Lower lobe of right lung (tissue), 2 donors: ENCODE measurements around the gene NCAPD3. TPM values are rescaled to one million over a fixed set of nuclear protein-coding genes. Genes with fewer than 3 reads are reported as not detected.
"Not testable (repeated sequence)": the region's sequence is repeated elsewhere in the genome, so short reads cannot be mapped to it uniquely, and the experiment has no call there.

Experiments used
- ATAC-seq, 2 donors: fragments of 200-7000 bp; cut with Tn5 transposase; one replicate each; pipeline ENCODE4 v1.9.1; 2020 to 2022; ENCODE audit warnings: mild to moderate bottlenecking in 2 of 2, moderate library complexity in 2 of 2
- DNase-seq: peaks from one replicate; pipeline ENCODE4 v3.0.0-alpha.2; 2020
- H3K27ac ChIP-seq: fragments of 200-600 bp; one replicate; pipeline ENCODE4 v1.8.0; 2022
- H3K27me3 ChIP-seq: fragments of 200-600 bp; one replicate; pipeline ENCODE4 v1.8.0; 2022; ENCODE audit warnings: low read depth
- H3K36me3 ChIP-seq: fragments of 200-600 bp; one replicate; pipeline ENCODE4 v1.8.0; 2022; ENCODE audit warnings: mild to moderate bottlenecking
- H3K4me1 ChIP-seq: fragments of 200-600 bp; one replicate; pipeline ENCODE4 v1.8.0; 2022
- H3K4me3 ChIP-seq: fragments of 200-600 bp; one replicate; pipeline ENCODE4 v1.8.0; 2022; ENCODE audit warnings: mild to moderate bottlenecking
- H3K9me3 ChIP-seq: fragments of 200-600 bp; one replicate; pipeline ENCODE4 v1.8.0; 2022
- CTCF ChIP-seq: fragments of 200-600 bp; IDR thresholded peaks from one replicate; pipeline ENCODE4 v1.8.0; 2022; ENCODE audit warnings: antibody characterized with exemption, mild to moderate bottlenecking
- intact Hi-C: fragments of 100-400 bp; cut with DNase I; formaldehyde crosslinking; loops from one replicate; pipeline ENCODE4 v1.11.0; 2022
- total RNA-seq: library from RNA; stranded (reverse); fragmentation: NEBNext Ultra II Directional; extraction: Animal tissue kit (Norgen Biotek cat#: 25700); gene quantifications from one replicate; pipeline ENCODE4 v1.2.1, GENCODE V29; 2021
- donor health status: DM: no; HTN: yes; CAD: no; lungs with severe emphysema.

NCAPD3 gene
- total RNA-seq, 1 donor from 2014 or later: 17.6 TPM

GRCh38 chr11:134120143-134120850 lies 103.5 kb downstream of the NCAPD3 start:
- ATAC-seq: peak; percentile 12 to 50
- H3K27ac ChIP-seq: peak overlapping the region; percentile 73
- peaks cover 13% of the 10 kb centered on the region for H3K4me1 ChIP-seq
- DNase-seq: no peak
- H3K36me3 ChIP-seq: no peaks in the 10 kb centered on the region
- peaks cover 11% of the 10 kb centered on the region for H3K27me3 ChIP-seq
- no peaks in the 10 kb centered on the region for H3K9me3 ChIP-seq
- no peak for TF ChIP-seq CTCF
- H3K4me3 ChIP-seq: peak overlapping the region; percentile 21
- intact Hi-C loops: no loop called here

GRCh38 chr11:134119094-134119493 lies 104.7 kb downstream of the NCAPD3 start:
- intact Hi-C loops: no loop called here
- Histone ChIP-seq H3K36me3 (no peaks in the 10 kb centered on the region), H3K4me3 (no peak overlapping the region), H3K9me3 (no peaks in the 10 kb centered on the region), H3K27ac (peak overlapping the region; percentile 73), H3K4me1 (peaks cover 5% of the 10 kb centered on the region), H3K27me3 (peaks cover 3% of the 10 kb centered on the region)
- TF ChIP-seq CTCF: no peak
- DNase-seq (no peak), ATAC-seq (no peak)

- Histone ChIP-seq H3K27ac (no peak overlapping the region), H3K4me1 (peaks cover 5% of the 10 kb centered on the region), H3K9me3 (no peaks in the 10 kb centered on the region), H3K4me3 (no peak overlapping the region), H3K36me3 (no peaks in the 10 kb centered on the region), H3K27me3 (no peaks in the 10 kb centered on the region)
- DNase-seq (no peak), ATAC-seq (no peak)
- intact Hi-C loops: no loop called here
- no peak for TF ChIP-seq CTCF
These were observed 105.8 kb downstream of the NCAPD3 start for GRCh38 chr11:134118006-134118405.

- DNase-seq (no peak), ATAC-seq (no peak)
- Histone ChIP-seq H3K9me3 (no peaks in the 10 kb centered on the region), H3K4me3 (no peak overlapping the region), H3K27me3 (no peaks in the 10 kb centered on the region), H3K36me3 (no peaks in the 10 kb centered on the region), H3K27ac (no peak overlapping the region), H3K4me1 (no peaks in the 10 kb centered on the region)
- intact Hi-C loops: no loop called here
- no peak for TF ChIP-seq CTCF
These were observed 107.6 kb downstream of the NCAPD3 start for GRCh38 chr11:134116210-134116609.

GRCh38 chr11:134113787-134114186 lies 110.0 kb downstream of the NCAPD3 start:
- intact Hi-C loops, ATAC-seq, H3K4me1 ChIP-seq: not testable (repeated sequence)

GRCh38 chr11:134110252-134110815 lies 113.4 kb downstream of the NCAPD3 start:
- Histone ChIP-seq H3K36me3 (no peaks in the 10 kb centered on the region), H3K4me3 (no peak overlapping the region), H3K9me3 (peaks cover 3% of the 10 kb centered on the region), H3K4me1 (no peaks in the 10 kb centered on the region), H3K27ac (no peak overlapping the region), H3K27me3 (no peaks in the 10 kb centered on the region)
- no peak for TF ChIP-seq CTCF
- no peak for ATAC-seq
- DNase-seq: no peak
- intact Hi-C loops: no loop called here

More at GRCh38 chr11:134113787-134114186, 110.0 kb downstream of the NCAPD3 start:
- H3K27ac ChIP-seq, H3K4me3 ChIP-seq, H3K27me3 ChIP-seq, H3K36me3 ChIP-seq, DNase-seq, H3K9me3 ChIP-seq: not testable (repeated sequence)
